GM12872 (cell line): ENCODE measurements around the gene ICOS.

Experiments
- TF ChIP-seq, protein P1 (sequence below): IDR thresholded peaks from 3 replicates; pipeline ENCODE4 v1.5.1; 2011; ENCODE audit warnings: low read depth, mild to moderate bottlenecking, low read length, moderate library complexity; ENCODE audit not compliant: insufficient read depth

ICOS gene

DNA sequence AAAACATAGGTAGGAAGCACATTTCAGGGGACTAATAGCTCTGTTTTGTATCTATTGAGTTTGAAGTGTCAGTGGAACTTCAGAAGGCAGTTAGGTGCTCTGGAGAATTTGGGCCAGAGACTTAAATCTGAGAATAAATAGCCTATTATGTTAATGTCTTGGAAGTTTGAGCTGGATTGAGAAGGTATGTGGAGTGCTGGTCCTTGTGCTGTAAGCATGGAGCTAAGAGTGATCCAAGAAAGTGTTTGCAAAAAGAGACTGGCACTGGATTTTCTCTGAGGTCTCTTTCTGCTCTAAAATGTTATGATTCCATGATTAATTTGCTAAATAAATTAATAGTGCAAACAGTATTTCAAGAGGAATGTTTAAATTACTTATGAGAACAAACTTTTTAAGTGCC, 63.3 kb downstream of the ICOS start:
- TF ChIP-seq, protein P1, sequence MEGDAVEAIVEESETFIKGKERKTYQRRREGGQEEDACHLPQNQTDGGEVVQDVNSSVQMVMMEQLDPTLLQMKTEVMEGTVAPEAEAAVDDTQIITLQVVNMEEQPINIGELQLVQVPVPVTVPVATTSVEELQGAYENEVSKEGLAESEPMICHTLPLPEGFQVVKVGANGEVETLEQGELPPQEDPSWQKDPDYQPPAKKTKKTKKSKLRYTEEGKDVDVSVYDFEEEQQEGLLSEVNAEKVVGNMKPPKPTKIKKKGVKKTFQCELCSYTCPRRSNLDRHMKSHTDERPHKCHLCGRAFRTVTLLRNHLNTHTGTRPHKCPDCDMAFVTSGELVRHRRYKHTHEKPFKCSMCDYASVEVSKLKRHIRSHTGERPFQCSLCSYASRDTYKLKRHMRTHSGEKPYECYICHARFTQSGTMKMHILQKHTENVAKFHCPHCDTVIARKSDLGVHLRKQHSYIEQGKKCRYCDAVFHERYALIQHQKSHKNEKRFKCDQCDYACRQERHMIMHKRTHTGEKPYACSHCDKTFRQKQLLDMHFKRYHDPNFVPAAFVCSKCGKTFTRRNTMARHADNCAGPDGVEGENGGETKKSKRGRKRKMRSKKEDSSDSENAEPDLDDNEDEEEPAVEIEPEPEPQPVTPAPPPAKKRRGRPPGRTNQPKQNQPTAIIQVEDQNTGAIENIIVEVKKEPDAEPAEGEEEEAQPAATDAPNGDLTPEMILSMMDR = no peak

DNA sequence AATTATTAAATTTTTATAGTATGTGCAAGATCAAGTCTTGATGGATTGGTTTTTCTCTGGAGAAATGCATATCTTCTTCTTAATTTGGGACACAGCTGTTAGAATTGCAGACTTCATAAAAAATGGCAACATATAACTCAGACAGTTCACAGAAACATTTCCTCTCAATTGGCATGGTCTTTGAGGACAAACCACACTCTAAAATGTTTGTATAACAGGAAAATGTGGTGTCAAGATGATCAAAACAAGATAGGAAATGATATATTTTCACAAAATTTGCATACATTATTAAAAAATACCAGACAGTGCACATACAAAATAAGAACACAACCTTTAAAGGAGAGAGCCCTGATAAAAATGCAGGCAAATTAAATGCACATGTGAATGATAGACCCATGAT, 63.9 kb downstream of the ICOS start:
- TF ChIP-seq, protein P1 = no peak

DNA sequence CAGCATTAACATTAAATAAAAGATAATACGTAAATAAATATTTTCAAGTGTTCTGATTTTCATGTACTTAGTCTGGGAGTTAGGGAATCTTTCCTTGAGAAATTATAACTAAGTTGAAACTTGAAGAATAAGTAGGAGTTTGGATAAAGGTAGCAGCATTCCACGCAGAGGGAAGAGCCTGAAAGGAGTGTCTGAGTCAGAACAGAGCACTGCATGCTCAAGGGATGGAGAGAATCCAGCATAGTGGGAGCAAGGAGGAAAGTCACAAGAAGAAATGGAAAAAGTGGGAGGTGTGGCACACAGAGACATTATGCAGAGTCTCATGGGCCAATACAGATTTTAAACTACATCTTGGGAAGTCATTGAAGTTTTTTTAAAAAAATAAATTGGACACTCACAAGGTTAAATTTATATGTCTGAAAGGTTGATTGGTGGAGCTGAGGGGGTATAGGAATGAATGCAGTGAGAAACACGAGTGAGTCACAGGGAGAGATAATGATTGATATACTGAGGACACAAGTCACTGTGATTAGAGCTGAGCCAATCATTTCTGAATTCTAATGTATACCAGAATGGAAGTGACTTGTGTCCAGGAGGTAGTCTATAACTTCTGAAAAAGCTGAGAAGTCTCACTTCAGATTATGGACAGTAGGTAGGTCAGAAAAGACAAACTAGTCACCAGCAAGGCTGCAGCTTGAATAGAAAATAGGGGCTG, 66.9 kb downstream of the ICOS start:
- TF ChIP-seq, protein P1 = no peak

DNA sequence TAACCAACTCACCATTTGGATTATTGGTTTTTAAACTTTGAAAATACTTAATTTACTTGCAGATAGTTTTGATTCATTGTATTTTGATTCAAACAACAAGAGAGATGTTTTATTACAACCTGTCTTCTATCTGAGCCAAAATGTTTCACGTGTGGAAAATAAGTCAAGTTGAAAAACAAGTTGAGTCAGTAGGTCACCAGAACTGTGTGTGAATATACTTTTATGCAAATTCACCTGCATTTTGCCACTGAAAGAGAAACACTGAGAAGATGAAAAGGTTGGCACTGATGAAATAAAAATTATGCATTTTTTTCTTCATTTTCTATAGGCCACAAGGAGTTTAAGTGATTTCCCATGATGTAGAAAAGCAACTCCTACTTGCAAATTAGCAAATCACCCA, 68.3 kb downstream of the ICOS start:
- TF ChIP-seq, protein P1 = no peak

DNA sequence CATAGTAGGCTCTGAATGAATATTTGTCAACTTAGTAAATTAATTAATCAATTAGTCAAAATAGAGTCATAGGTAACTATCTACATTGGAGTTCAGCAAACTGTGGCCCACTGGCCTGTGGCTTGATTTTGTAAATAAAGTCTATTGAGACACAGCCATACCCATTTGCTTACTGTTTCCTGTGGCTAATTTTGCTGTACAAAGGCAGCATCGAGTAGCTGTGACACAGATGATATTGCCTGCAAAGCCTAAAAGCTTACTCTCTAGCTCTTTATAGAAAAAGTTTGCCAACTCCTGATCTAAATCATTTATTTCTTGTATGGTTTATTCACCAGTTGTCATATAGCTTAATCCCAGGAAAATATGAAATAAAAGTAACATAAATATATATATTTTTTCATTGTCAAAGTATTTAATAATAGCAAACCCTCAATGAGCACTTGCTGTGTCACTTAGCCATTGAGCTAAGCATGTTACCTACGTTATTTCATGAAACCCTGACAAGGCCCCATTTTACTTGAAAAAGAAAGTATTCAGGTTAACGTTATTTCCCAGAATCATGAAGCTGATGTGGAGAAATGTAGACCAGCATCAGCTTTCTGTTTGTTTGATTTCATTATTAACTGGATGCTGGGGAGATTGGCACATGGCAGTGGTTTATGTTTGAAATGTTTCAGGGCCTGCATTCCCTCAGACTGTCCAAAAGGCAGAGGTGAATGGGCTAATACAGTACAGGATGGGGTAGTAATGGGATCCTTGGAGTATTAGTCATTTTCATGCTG, 69.6 kb downstream of the ICOS start:
- TF ChIP-seq, protein P1 = no peak

DNA sequence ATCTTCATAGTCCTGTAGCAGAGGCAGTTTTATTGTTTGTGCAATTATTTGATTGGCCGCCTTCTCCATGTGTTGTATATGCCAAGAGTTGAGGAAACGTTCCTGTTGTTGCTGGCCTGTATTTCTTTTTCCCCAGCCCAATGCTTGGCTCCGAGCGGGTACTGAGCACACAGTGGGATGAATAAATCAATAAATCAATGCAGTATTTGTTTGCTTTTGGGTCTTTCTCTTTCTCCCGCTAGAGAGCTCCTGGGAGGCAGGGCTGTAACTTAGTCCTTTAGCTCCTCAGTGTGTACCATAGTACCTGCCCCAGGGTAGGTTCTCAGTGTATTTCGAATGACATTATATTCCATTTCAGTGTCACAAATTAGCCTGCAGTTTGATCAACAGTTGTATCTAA, 71.8 kb downstream of the ICOS start:
- TF ChIP-seq, protein P1 = no peak

DNA sequence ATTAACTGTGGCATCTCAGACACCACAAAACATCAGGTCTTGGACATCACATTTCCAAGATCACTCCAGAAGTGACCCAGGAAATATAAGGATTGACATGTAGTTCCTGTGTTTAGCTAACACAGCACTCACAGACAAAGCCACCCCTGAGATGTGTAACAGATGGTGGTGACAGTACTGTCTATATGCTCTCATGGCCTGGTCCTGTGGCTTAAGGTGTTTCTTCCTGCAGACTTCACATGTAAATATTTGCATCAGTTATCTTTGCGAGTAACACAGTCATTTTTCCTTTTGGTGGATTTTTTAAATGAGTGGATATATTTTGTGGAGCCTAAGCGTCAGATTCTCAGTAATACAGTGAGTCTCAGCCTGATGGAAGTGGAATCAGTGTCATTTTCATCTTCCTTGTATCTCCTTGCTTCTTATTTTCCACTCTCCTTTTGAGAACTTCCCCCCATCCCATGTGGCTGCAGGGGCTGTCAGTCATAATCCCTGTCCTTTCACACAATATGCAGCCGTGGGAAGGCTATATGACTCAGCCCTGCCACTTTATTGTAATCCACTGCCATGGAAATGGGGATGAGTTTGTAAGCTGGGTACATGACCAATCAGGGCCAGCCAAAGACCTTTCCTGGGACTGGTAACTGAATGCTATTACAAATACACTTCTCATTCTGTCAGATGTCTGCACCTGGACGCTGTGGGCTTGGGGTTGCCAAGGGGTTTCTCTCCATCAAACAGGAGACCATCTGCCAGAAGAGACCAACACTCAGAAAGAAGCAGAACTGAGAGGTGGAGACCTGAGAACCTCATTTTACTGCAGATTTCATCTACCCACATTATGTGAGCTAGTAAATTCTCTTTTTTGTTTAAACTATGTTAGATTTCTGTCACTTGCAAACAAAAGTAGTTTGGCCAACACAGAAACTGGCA, 74.3 kb downstream of the ICOS start:
- TF ChIP-seq, protein P1 = no peak
